ENCODE measurements around the gene STAM.
A peak's percentile ranks its signal among the peaks of the same experiment; 100 is the strongest.

Gene STAM

GRCh38 chr10:17730667-17731066 is 86.7 kb downstream of the STAM start:
- DNase-seq (ENCODE audit: low read depth, low spot score) = no peak

GRCh38 chr10:17731331-17732020 is 87.5 kb downstream of the STAM start:
- no peak for DNase-seq (ENCODE audit: low read depth, low spot score)

- DNase-seq (ENCODE audit: low read depth, low spot score) = no peak
Observed at GRCh38 chr10:17733620-17734019, 89.7 kb downstream of the STAM start.

- no peak for DNase-seq (ENCODE audit: low read depth, low spot score)
Observed at GRCh38 chr10:17734432-17735080, 90.6 kb downstream of the STAM start.

GRCh38 chr10:17735166-17735941 is 91.4 kb downstream of the STAM start:
- no peak for DNase-seq (ENCODE audit: low read depth, low spot score)

GRCh38 chr10:17736223-17736622 is 92.3 kb downstream of the STAM start:
- DNase-seq (ENCODE audit: low read depth, low spot score) = no peak

GRCh38 chr10:17737027-17737965 is 93.3 kb downstream of the STAM start:
- DNase-seq (ENCODE audit: low read depth, low spot score) = no peak

GRCh38 chr10:17740668-17741067 is 96.7 kb downstream of the STAM start:
- DNase-seq (ENCODE audit: low read depth, low spot score) = no peak

- DNase-seq (ENCODE audit: low read depth, low spot score) = peak; percentile 58
Observed at GRCh38 chr10:17742918-17743317, 99.0 kb downstream of the STAM start.

GRCh38 chr10:17743437-17743836 is 99.5 kb downstream of the STAM start:
- DNase-seq (ENCODE audit: low read depth, low spot score) = no peak

- no peak for DNase-seq (ENCODE audit: low read depth, low spot score)
Observed at GRCh38 chr10:17744341-17744861, 100.5 kb downstream of the STAM start.

- DNase-seq (ENCODE audit: low read depth, low spot score) = no peak
Observed at GRCh38 chr10:17747883-17748550, 104.1 kb downstream of the STAM start.

- no peak for DNase-seq (ENCODE audit: low read depth, low spot score)
Observed at GRCh38 chr10:17749890-17750289, 105.9 kb downstream of the STAM start.

GRCh38 chr10:17751781-17752445 is 108.0 kb downstream of the STAM start, which contains the start of gene TMEM236:
TSS of gene TMEM236 (plus strand) at chr10:17752201. CDS start at chr10:17752296, 95 bp downstream.
- no peak for DNase-seq (ENCODE audit: low read depth, low spot score)

GRCh38 chr10:17756557-17757217 is 112.7 kb downstream of the STAM start:
- no peak for DNase-seq (ENCODE audit: low read depth, low spot score)

- DNase-seq (ENCODE audit: low read depth, low spot score) = no peak
Observed at GRCh38 chr10:17758200-17758599, 114.2 kb downstream of the STAM start.

GRCh38 chr10:17758896-17759295 is 114.9 kb downstream of the STAM start:
- DNase-seq (ENCODE audit: low read depth, low spot score) = no peak

GRCh38 chr10:17764142-17764541 is 120.2 kb downstream of the STAM start:
- DNase-seq (ENCODE audit: low read depth, low spot score) = no peak

GRCh38 chr10:17765602-17766001 is 121.7 kb downstream of the STAM start:
- DNase-seq (ENCODE audit: low read depth, low spot score) = no peak

Measured in activated CD4-positive, CD25-positive, alpha-beta regulatory T cell treated with anti-CD3 and anti-CD28 coated beads, Interleukin-2, amount 50 U/mL, for 16 hours (primary cell).